GM21529 (cell line): ENCODE data around the gene PPP2R5D.
"Not testable (repeated sequence)": the region's sequence is repeated elsewhere in the genome, so short reads cannot be mapped to it uniquely, and the experiment has no call there.

Experiments used
- ATAC-seq: cut with Tn5 transposase; IDR thresholded peaks from one replicate; pipeline ENCODE4 v1.9.1; 2021; ENCODE audit not compliant: unreplicated experiment

Gene PPP2R5D

GRCh38 chr6:42988486-42989020 is 4.2 kb downstream of the PPP2R5D start:
- ATAC-seq = no peak

DNA sequence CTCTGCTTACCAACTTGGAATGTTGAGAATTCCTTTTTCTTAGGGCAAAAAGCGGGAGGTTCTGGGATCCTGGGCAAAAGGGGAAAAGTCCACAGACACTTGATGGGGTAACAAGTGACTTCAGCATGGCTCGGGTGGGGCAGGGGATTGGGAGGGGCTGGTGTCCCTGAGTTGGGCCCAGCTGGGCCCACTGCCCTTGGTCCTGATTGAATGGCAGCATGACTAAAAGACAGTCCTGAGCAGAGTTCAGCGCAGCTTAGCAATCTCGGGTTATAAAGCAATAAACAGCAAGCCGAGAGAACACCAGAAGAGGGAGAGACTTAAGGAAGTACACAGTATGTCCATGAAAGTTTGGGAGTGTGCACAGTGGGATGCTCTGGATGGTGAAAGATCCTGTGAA is 5.6 kb downstream of the PPP2R5D start:
- ATAC-seq = no peak

- no peak for ATAC-seq
Observed at GRCh38 chr6:42993445-42993844, 9.1 kb downstream of the PPP2R5D start.

DNA sequence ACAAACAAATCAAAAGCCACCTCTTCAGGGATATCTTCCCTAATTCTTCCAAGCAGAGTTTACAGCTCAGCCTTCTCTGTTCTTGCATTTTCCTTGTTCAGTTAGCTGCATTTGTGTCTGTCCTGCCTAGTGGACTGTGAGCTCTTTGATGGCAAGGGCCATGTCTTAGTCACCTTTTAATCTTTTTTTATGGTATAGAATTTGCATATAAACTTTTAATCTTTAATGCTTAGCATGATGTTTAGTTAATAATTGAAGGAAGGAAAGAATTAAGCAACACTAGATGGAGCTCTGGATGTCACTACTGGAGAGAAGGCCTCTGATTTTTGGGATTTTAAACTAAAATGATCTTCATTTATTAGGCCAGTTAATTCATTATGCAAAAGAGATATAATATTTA is 12.1 kb downstream of the PPP2R5D start:
- no peak for ATAC-seq

GRCh38 chr6:42998205-42998604 is 13.8 kb downstream of the PPP2R5D start:
- ATAC-seq = not testable (repeated sequence)

DNA sequence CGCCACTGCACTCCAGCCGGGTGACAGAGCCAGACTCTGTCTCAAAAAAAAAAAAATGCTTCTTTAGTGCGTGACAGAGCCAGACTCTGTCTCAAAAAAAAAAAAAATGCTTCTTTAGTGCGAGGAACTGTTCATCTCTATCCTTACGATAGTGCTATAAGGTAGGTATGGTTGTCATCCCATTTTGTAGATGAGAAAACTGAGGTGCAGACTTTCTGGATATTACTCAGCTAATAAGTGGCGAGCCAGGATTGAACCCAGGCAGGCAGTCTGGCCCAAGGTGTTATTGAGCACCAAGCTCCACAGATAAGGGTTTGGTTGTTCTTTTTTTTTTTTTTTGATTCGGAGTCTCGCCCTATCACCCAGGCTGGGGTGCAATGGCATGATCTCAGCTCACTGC is 17.5 kb downstream of the PPP2R5D start:
- no peak for ATAC-seq

GRCh38 chr6:43005844-43006243 is 21.5 kb downstream of the PPP2R5D start:
- no peak for ATAC-seq

DNA sequence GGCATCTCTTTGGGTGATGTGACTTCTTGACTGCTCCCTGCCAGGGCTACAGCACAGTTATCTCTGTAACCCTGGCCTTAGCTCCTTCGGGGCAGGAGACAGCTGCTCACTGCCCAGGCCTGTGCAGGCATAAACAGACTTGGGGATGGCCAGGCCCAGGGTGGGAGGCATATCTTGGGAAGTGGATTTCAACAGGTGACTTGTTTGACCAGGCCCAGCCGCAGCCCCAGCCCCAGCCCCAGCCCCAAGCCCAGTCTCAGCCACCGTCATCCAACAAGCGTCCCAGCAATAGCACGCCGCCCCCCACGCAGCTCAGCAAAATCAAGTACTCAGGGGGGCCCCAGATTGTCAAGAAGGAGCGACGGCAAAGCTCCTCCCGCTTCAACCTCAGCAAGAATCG is 21.9 kb downstream of the PPP2R5D start:
- ATAC-seq = no peak

GRCh38 chr6:43007126-43007525 is 22.8 kb downstream of the PPP2R5D start:
- no peak for ATAC-seq

GRCh38 chr6:43009124-43009523 is 24.8 kb downstream of the PPP2R5D start:
- no peak for ATAC-seq

- ATAC-seq = no peak
Observed at GRCh38 chr6:43011207-43011606, 26.8 kb downstream of the PPP2R5D start.

- ATAC-seq = no peak
Observed at GRCh38 chr6:43012364-43012763, 28.0 kb downstream of the PPP2R5D start.

GRCh38 chr6:43013097-43013842 is 28.9 kb downstream of the PPP2R5D start:
- peak; percentile 2 for ATAC-seq

GRCh38 chr6:43013843-43014433 is 29.6 kb downstream of the PPP2R5D start, which contains the start of the genes KLHDC3 and MEA1:
Gene KLHDC3 (plus strand): TSS chr6:43014249. CDS start chr6:43017193, 2,944 bp downstream.
Gene MEA1 (minus strand): TSS chr6:43013946. CDS start chr6:43013813, 133 bp downstream.
- ATAC-seq = peak; percentile 91

- no peak for ATAC-seq
Observed at GRCh38 chr6:43014434-43014909, 30.1 kb downstream of the PPP2R5D start.

DNA sequence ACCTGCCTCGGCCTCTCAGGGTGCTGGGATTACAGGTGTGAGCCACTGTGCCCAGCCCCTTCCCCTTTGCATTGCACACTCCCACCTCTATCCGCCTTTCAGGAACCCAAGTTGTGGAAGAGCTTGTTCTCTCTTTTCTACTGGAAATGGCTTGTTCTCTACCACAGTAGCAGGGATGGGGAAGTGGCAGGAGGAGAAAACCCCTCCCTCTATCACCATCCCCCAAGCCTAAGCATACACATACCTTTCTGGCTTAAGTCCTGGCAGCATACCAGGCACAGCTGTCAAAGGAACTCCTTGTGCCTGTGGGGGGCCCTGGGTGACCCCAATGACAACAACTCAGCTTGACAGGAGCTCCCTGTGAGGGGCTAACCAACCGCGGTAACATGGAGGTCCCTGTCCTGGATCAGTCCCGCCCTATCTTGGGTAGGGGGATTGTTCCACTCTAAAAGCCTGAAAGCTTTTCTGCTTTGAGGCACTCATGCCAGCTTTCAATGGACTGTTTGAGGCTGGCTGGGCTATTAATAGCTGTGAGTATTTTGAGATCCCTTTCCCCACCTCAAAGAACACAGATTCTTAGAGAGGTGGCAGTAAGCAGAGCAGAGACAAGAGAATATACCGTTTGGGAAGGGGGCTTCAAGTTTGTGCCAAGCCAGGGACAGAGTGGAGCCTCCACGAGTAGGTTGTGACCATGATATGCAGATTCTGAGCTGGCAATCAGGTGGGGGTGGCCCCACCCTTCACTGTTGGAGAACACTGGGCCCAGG is 32.0 kb downstream of the PPP2R5D start:
- no peak for ATAC-seq

DNA sequence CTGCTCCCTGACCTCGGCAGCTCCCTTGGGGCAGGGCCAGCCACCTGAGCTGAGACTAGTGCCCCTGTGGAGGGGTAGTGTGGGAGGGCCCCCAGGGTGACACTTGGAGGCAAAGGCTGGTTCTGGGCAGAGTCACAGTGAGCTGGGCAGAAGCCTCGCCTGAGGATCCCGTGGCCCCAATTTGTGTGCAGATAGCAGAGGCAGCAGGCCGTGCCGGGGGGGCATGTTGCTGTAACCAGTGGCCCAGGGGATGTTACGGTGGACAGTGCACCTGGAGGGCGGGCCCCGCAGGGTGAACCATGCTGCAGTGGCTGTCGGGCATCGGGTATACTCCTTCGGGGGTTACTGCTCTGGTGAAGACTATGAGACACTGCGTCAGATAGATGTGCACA is 32.6 kb downstream of the PPP2R5D start:
- no peak for ATAC-seq

DNA sequence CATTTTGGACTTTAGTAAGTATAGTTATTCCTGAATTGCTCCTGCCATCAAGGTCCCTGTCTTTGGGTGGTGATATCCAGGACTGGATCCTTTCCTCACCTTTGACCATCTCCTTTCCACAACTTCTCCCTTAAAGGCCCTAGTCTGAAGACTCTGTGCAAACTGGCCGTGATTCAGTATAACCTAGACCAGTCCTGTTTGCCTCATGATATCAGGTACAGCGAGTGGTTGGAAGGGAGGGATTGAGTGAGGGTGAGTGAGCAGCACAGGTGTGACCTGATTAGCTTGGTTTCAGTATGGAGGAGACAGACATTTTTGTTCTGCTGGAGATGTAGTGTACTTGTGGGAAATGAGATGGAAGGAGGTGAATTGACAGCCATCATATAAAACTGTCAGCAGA is 34.8 kb downstream of the PPP2R5D start:
- ATAC-seq = no peak

DNA sequence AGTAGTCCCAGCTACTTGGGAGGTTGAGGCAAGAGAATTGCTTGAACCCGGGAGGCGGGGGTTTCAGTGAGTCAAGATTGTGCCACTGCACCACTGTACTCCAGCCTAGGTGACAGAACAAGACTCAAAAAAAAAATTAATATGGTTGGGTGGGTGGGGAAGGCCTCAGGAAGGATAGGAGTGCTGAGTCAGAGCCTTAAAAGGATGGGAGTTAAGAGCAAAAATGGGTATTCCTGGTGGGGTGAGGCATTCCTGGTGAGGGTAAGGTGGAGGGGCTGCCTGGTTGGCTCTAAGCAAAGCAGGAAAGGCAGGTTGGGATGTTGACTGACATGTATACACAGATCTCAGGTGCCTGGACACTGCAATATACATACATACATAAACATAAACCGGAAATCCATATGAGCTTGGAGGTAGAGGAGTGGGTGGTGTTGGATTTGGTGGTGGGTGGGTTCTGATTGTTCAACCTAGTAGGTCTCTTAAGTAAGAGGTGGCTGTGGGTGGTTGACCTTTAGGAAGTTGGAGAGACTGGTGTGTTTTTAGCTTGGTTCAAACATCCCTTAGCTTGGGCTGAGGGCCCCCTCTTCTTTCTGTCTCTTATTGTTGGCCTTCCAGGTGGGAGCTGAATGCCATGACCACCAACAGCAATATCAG is 35.8 kb downstream of the PPP2R5D start:
- ATAC-seq = no peak

GRCh38 chr6:43020847-43021246 is 36.5 kb downstream of the PPP2R5D start:
- no peak for ATAC-seq
